HL-60 (cell line): ENCODE measurements around the gene SMOC2.

Experiments
- DNase-seq, 2 experiments: peaks; one replicate each; pipeline ENCODE4 v3.0.0-alpha.2; 2010 to 2020; ENCODE audit warnings: low read depth in 1 of 2, low spot score in 1 of 2
- H3K27ac ChIP-seq: fragments of 250-450 bp; sonication (Bioruptor Pico); replicated peaks from 2 replicates; pipeline ENCODE4 v1.5.1; 2020; ENCODE audit warnings: mild to moderate bottlenecking, moderate library complexity
- H3K27me3 ChIP-seq: fragments of 250-450 bp; sonication (Bioruptor Pico); 2 replicates; pipeline ENCODE4 v1.5.1; 2021; ENCODE audit warnings: mild to moderate bottlenecking, moderate library complexity; ENCODE audit not compliant: insufficient read depth, poor library complexity, severe bottlenecking
- H3K4me3 ChIP-seq: replicated peaks from 2 replicates; pipeline ENCODE4 v1.5.1; 2011; ENCODE audit warnings: mild to moderate bottlenecking, control low read depth, low read length; ENCODE audit not compliant: insufficient read depth
- CTCF ChIP-seq: IDR thresholded peaks from one replicate; pipeline ENCODE4 v1.5.1; 2011; ENCODE audit warnings: low read length, control low read depth, inconsistent platforms; ENCODE audit not compliant: insufficient read depth
- GABPA ChIP-seq: IDR thresholded peaks from 2 replicates; pipeline ENCODE4 v1.6.1; 2012; ENCODE audit warnings: low read depth
- POLR2AphosphoS5 ChIP-seq: IDR thresholded peaks from 2 replicates; pipeline ENCODE4 v1.6.1; 2012; ENCODE audit warnings: low read depth
- REST ChIP-seq: IDR thresholded peaks from 2 replicates; pipeline ENCODE4 v1.6.1; 2012; ENCODE audit warnings: low read depth; ENCODE audit not compliant: insufficient replicate concordance
- SPI1 ChIP-seq: IDR thresholded peaks from 2 replicates; pipeline ENCODE4 v1.6.1; 2012; ENCODE audit warnings: low read depth, mild to moderate bottlenecking, borderline replicate concordance

The SMOC2 gene

GRCh38 chr6:168415993-168416530 lies 24.9 kb upstream of the SMOC2 start:
- TF ChIP-seq REST (no peak), POLR2AphosphoS5 (no peak), CTCF (no peak)
- DNase-seq: no peak
- H3K4me3 ChIP-seq: no peak overlapping the region
- no peak overlapping the region for H3K27ac ChIP-seq
- peaks cover 3% of the 10 kb centered on the region for H3K27me3 ChIP-seq

- TF ChIP-seq SPI1 (no peak), CTCF (no peak), GABPA (no peak), POLR2AphosphoS5 (no peak), REST (no peak)
- DNase-seq: no peak
- no peak overlapping the region for H3K27ac ChIP-seq
- peaks cover 3% of the 10 kb centered on the region for H3K27me3 ChIP-seq
- H3K4me3 ChIP-seq: no peak overlapping the region
Measured at GRCh38 chr6:168416531-168416930, 24.5 kb upstream of the SMOC2 start.

GRCh38 chr6:168417191-168417590 lies 23.8 kb upstream of the SMOC2 start:
- TF ChIP-seq GABPA: no peak
- no peak for TF ChIP-seq SPI1
- H3K27me3 ChIP-seq: peaks cover 3% of the 10 kb centered on the region
- no peak overlapping the region for H3K4me3 ChIP-seq
- DNase-seq: no peak
- H3K27ac ChIP-seq: no peak overlapping the region

- H3K27ac ChIP-seq: no peak overlapping the region
- H3K27me3 ChIP-seq: peaks cover 3% of the 10 kb centered on the region
- no peak for DNase-seq
- no peak overlapping the region for H3K4me3 ChIP-seq
- TF ChIP-seq GABPA (no peak), CTCF (no peak), POLR2AphosphoS5 (no peak), REST (no peak), SPI1 (no peak)
Measured at GRCh38 chr6:168417679-168418557, 23.1 kb upstream of the SMOC2 start.
